OCI-LY1 (cell line): ENCODE measurements around the gene BTBD19.

Source experiments
- CTCF ChIP-seq: fragments of 200-600 bp; sonication (generic), shearing (Covaris generic); IDR thresholded peaks from 2 replicates; pipeline ENCODE4 v1.5.1; 2017; ENCODE audit warnings: mild to moderate bottlenecking, antibody characterized with exemption, low read length, moderate library complexity, mixed read lengths
- EZH2 ChIP-seq: fragments of 200-600 bp; sonication (generic), shearing (Covaris generic); IDR thresholded peaks from 2 replicates; pipeline ENCODE4 v1.8.0; 2017; ENCODE audit warnings: borderline replicate concordance, mixed run types, mild to moderate bottlenecking, antibody characterized with exemption, low read length, moderate library complexity, mixed read lengths

- TF ChIP-seq CTCF (no peak), EZH2 (no peak)
These were observed 23.9 kb downstream of the BTBD19 start for GRCh38 chr1:44832056-44832705.
